IPS-18c (cell line): Measurements from ENCODE around the gene RAB11FIP5.

ENCODE experiments used
- H3K4me3 ChIP-seq: 2 replicates; pipeline ENCODE4 v1.7.0; 2013; ENCODE audit warnings: low read depth, mild to moderate bottlenecking, low read length, moderate library complexity; ENCODE audit not compliant: insufficient read depth
- H3K9me3 ChIP-seq: one replicate; pipeline ENCODE4 v1.6.1; 2013; ENCODE audit warnings: mild to moderate bottlenecking, low read length, moderate library complexity; ENCODE audit not compliant: control insufficient read depth, insufficient read depth

RAB11FIP5 gene

DNA sequence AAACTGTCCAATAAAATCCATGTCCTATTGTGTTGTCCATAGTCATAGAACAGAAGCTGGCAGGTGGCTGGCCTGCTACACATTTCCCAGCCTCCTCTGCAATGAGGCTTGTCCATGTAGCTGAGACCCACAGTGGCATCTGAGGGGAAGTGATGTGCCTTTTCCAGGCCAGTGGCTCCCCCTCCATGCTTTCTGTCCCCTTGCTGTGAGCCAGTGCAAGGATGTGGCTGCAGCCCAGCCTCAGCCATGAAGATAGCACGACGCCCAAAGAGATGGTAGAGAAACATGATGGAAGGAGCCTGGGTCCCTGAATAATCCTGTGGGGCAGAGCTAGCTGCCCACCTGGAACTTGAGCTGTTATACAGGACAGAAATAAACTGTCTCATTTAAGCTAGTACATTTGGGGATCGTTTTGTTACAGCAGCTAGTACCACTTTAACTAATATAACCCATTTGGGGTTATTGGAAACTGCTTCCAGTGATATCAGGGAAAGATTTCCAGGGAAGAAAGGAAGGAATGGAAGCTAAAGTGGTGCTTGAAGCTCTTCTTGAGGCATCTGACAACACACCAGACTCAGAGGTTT, 81.6 kb downstream of the RAB11FIP5 start:
- Histone ChIP-seq H3K9me3 (no peaks in the 10 kb centered on the region), H3K4me3 (no peak overlapping the region)

DNA sequence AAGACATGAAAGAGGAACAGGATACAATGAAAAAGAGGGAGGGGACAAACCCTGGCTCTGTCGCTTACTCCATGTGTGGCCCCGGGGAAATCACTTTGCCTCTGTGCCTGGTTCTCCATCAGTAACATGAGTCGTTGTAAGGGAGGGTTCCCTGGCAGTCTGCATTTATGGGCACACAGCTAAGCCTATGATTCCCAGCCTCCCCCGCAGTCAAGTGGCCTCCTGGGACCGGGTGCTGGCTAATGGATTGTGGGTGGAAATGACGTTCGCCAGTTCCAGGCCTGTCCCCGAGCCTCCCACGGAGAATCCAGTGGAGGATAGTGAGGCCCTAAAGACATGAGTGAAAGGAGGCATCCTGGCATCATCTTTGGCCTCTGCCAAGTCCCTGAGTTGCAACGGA, 83.9 kb downstream of the RAB11FIP5 start:
- no peak overlapping the region for H3K4me3 ChIP-seq
- H3K9me3 ChIP-seq, result no peaks in the 10 kb centered on the region

DNA sequence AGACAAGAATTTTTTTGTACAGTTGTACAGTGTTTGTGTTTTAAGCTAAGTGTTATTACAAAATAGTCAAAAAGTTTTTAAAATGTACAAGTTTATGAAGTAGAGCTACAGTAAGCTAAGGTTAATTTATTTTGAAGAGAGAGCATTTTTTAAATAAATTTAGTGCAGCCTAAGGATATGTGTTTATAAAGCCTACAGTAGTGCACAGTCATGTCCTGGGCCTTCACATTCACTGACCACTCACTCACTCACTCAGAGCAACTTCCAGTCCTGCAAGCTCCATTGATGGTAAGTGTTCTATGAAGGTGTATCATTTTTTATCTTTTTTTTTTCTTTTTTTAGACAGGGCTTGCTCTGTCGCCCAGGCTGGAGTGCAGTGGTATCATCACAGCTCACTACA, 85.4 kb downstream of the RAB11FIP5 start:
- Histone ChIP-seq H3K9me3 (no peaks in the 10 kb centered on the region), H3K4me3 (no peak overlapping the region)

DNA sequence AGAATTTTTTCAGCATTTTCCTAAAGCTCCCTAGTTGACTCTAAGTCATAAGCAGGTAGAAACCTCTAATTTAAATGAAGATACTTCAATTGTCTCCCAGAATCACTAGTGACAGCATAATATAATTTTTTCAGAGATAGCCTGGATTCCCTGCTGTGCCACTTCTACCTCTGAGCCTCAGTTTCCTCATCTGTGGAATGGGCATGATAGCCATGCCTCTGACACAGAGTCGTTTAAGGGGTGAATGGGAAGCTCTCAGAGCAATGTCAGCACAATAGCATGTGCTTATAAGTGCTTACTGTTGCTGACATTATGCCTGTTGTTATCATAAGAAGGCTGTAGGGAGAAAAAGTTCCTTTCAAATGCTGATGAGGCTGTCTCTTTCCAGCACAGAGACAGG, 89.3 kb downstream of the RAB11FIP5 start:
- Histone ChIP-seq H3K4me3 (no peak overlapping the region), H3K9me3 (no peaks in the 10 kb centered on the region)
